ENCODE data around the gene TMEM54.

TMEM54 gene

DNA sequence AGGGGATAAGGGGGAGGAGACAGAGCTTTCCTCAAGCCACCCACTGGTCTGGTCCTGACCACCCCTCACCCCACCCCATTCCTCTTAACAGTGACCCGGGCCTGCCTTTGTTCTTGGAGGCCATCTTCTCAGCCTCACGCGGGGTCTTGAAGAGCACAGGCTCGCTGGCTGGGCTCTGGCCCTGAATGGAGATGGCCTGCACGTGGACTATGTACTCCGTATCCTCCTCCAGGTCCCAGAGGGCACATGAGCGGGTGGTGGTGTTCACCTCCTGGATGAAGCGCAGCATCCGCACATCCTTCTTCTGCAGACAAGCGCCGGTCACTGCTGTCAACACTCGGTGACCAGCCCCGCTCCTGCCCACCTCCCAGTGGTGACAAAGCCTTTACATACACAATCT, 33.1 kb downstream of the TMEM54 start:
- Histone ChIP-seq H3K4me3 (ENCODE audit: low read depth, low read length) (no peak overlapping the region), H3K27ac (ENCODE audit: extremely low read depth, low read depth, low read length) (no peak overlapping the region), H3K4me1 (ENCODE audit: control insufficient read depth, insufficient read depth, low read length) (no peaks in the 10 kb centered on the region; the same call in 1 of the 2 replicates), H3K36me3 (ENCODE audit: control insufficient read depth in 2 of 2, insufficient read depth in 1 of 2, low read length in 2 of 2) (peaks cover 0 to 28% of the 10 kb centered on the region in 2 experiments; a peak in 1 of 3 replicates), H3K9me3 (ENCODE audit: control insufficient read depth, insufficient read depth, low read depth, low read length) (no peaks in the 10 kb centered on the region)
- CTCF ChIA-PET, result interaction anchor here (0.7 kb wide), 1 partner anchor 168 kb away, joined by 3 read pairs; no protein-coding TSS in a partner anchor
- POLR2A ChIA-PET, result no interaction called here
- TF ChIP-seq ZNF600 (tag by site-specific recombination; IDR thresholded peaks at IDR 0.05) (peak; percentile 58), ZNF660 (tag by site-specific recombination; IDR thresholded peaks at IDR 0.05) (no peak)

DNA sequence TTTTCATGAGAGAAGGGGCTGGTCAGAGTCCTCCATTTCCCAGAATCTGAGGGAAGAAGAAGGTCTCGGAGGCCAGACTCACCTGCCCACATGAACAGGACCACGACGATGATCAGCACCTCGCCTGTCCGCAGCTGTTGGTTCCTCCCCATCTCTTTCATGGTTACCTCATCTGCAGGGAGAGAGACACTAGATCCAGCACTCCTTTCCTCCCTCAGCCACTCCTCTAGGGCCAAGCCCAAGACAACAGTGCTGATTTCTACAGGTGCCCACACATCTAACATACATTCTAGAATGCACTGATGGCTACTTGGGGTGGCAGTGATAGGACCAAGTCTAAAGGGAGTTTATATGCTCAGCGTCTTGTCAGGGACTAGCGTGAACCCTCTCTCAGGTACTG, 33.5 kb downstream of the TMEM54 start:
- no peak overlapping the region for H3K27ac ChIP-seq (ENCODE audit: extremely low read depth, low read depth, low read length)
- no peaks in the 10 kb centered on the region; the same call in 1 of the 2 replicates for H3K4me1 ChIP-seq (ENCODE audit: control insufficient read depth, insufficient read depth, low read length)
- TF ChIP-seq ZNF366 (tag by site-specific recombination; conservative IDR thresholded peaks at IDR 0.05) (no peak), ZBTB44 (tag by site-specific recombination; IDR thresholded peaks at IDR 0.05) (no peak), ZNF777 (tag by site-specific recombination; IDR thresholded peaks at IDR 0.05; ENCODE audit: borderline replicate concordance) (no peak), ZNF670 (tag by site-specific recombination; IDR thresholded peaks at IDR 0.05; ENCODE audit: low read depth) (no peak), ZBTB10 (tag by site-specific recombination; IDR thresholded peaks at IDR 0.05) (no peak), ZNF404 (tag by site-specific recombination; IDR thresholded peaks at IDR 0.05) (no peak), ZNF792 (tag by site-specific recombination; IDR thresholded peaks at IDR 0.05) (no peak)
- no peak overlapping the region for H3K4me3 ChIP-seq (ENCODE audit: low read depth, low read length)
- POLR2A ChIA-PET, result no interaction called here
- CTCF ChIA-PET, result interaction anchor here (0.6 to 1.0 kb wide), 2 partner anchors 8 to 347 kb away, joined by 3 read pairs; no protein-coding TSS in a partner anchor
- H3K36me3 ChIP-seq (ENCODE audit: control insufficient read depth in 2 of 2, insufficient read depth in 1 of 2, low read length in 2 of 2), result peaks cover 0 to 32% of the 10 kb centered on the region in 2 experiments; a peak in 1 of 3 replicates
- H3K9me3 ChIP-seq (ENCODE audit: control insufficient read depth, insufficient read depth, low read depth, low read length), result no peaks in the 10 kb centered on the region

- no peak overlapping the region for H3K27ac ChIP-seq (ENCODE audit: extremely low read depth, low read depth, low read length)
- no peak overlapping the region for H3K4me3 ChIP-seq (ENCODE audit: low read depth, low read length)
- no peaks in the 10 kb centered on the region for H3K9me3 ChIP-seq (ENCODE audit: control insufficient read depth, insufficient read depth, low read depth, low read length)
- ChIA-PET POLR2A (no interaction called here), CTCF (interaction anchor here (0.5 to 1.0 kb wide), 3 partner anchors 8 to 346 kb away, joined by 3 read pairs; no protein-coding TSS in a partner anchor)
- no peaks in the 10 kb centered on the region; the same call in 1 of the 2 replicates for H3K4me1 ChIP-seq (ENCODE audit: control insufficient read depth, insufficient read depth, low read length)
- TF ChIP-seq ZNF433 (tag by site-specific recombination; IDR thresholded peaks at IDR 0.05; ENCODE audit: low read depth) (no peak), ZNF114 (tag by site-specific recombination; IDR thresholded peaks at IDR 0.05) (no peak), YY2 (tag by site-specific recombination; IDR thresholded peaks at IDR 0.05) (no peak), BCL11B (tag by site-specific recombination; IDR thresholded peaks at IDR 0.05; ENCODE audit: low read depth) (no peak), ZNF391 (tag by site-specific recombination; IDR thresholded peaks at IDR 0.05; ENCODE audit: borderline replicate concordance, low read depth) (no peak), ZNF362 (tag by site-specific recombination; IDR thresholded peaks at IDR 0.05) (no peak), KLF16 (tag by site-specific recombination; IDR thresholded peaks at IDR 0.05) (no peak)
- TF ChIP-seq, protein P1, sequence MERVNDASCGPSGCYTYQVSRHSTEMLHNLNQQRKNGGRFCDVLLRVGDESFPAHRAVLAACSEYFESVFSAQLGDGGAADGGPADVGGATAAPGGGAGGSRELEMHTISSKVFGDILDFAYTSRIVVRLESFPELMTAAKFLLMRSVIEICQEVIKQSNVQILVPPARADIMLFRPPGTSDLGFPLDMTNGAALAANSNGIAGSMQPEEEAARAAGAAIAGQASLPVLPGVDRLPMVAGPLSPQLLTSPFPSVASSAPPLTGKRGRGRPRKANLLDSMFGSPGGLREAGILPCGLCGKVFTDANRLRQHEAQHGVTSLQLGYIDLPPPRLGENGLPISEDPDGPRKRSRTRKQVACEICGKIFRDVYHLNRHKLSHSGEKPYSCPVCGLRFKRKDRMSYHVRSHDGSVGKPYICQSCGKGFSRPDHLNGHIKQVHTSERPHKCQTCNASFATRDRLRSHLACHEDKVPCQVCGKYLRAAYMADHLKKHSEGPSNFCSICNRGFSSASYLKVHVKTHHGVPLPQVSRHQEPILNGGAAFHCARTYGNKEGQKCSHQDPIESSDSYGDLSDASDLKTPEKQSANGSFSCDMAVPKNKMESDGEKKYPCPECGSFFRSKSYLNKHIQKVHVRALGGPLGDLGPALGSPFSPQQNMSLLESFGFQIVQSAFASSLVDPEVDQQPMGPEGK (tag by site-specific recombination; IDR thresholded peaks at IDR 0.05), result no peak
- H3K36me3 ChIP-seq (ENCODE audit: control insufficient read depth in 2 of 2, insufficient read depth in 1 of 2, low read length in 2 of 2), result peaks cover 0 to 37% of the 10 kb centered on the region in 2 experiments; a peak in 1 of 3 replicates
Measured at GRCh38 chr1:32867151-32867550, 34.0 kb downstream of the TMEM54 start.

All from HEK293 (cell line).